Left ventricle myocardium inferior (tissue), 1 donor: ENCODE measurements around the gene KCNJ12. TPM values are rescaled to one million over a fixed set of nuclear protein-coding genes. Genes with fewer than 3 reads are reported as not detected.
A peak's percentile ranks its signal among the peaks of the same experiment; 100 is the strongest.

Experiments used
- DNase-seq: peaks from one replicate; pipeline ENCODE4 v3.0.0-alpha.2; 2020
- H3K27ac ChIP-seq: fragments of 200-600 bp; replicated peaks from 2 replicates; pipeline ENCODE4 v1.8.0; 2021
- H3K27me3 ChIP-seq: fragments of 200-600 bp; 2 replicates; pipeline ENCODE4 v1.8.0; 2021; ENCODE audit warnings: low read depth
- H3K36me3 ChIP-seq: fragments of 200-600 bp; 2 replicates; pipeline ENCODE4 v1.8.0; 2021
- H3K4me1 ChIP-seq: fragments of 200-600 bp; 2 replicates; pipeline ENCODE4 v1.8.0; 2021
- H3K4me3 ChIP-seq: fragments of 200-600 bp; 2 replicates; pipeline ENCODE4 v1.8.0; 2021; ENCODE audit warnings: mild to moderate bottlenecking, moderate library complexity
- H3K9me3 ChIP-seq: fragments of 200-600 bp; replicated peaks from 2 replicates; pipeline ENCODE4 v1.8.0; 2021
- intact Hi-C: fragments of 100-400 bp; cut with micrococcal nuclease; formaldehyde crosslinking; loops from one replicate; pipeline ENCODE4 v1.11.0; 2022
- total RNA-seq: library from RNA; stranded (reverse); fragmentation: NEBNext Ultra II Directional; extraction: Animal tissue kit (Norgen Biotek cat#: 25700); gene quantifications from one replicate; pipeline ENCODE4 v1.2.1, GENCODE V29; 2021
- TF ChIP-seq, protein P1 (sequence below): fragments of 200-600 bp; IDR thresholded peaks from 2 replicates; pipeline ENCODE4 v1.8.0; 2021; ENCODE audit warnings: antibody characterized with exemption, mild to moderate bottlenecking, borderline replicate concordance
- donor health status: DM: no; HTN: yes; CAD: no; lungs with severe emphysema.

KCNJ12 gene
- total RNA-seq, 1 donor from 2014 or later = 12.3 TPM

DNA sequence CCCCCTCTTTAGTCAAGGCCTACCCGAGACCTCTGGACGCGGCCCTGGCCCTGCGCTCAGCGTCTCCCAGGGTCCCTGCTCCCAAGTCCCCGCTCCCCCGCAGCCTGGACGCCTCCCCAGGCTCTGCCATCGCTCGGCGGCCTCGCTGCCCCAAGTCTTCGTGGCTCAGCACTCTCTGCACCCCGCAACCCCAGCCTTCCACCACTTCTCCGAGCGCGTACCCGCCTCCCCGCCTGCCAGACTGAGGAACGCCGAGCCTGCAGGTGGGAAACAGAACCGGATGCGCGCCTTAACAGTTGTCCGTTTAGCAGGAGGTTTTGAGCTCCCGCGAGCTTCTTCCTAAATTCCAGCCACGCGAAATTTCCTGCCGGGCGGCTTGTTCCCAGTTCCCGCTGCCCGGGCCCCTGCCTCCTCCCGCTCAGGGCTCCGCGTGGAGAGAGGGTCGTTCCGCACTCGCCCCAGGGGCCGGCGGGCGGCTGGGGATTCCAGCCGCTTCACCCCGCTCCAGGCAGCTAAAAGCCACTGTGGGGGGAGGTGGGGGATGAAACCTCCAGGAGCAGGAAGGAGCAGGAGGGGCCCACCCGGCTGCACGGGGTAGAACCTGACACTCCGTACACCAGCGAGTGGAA, 87.7 kb downstream of the KCNJ12 start:
- TF ChIP-seq, protein P1, sequence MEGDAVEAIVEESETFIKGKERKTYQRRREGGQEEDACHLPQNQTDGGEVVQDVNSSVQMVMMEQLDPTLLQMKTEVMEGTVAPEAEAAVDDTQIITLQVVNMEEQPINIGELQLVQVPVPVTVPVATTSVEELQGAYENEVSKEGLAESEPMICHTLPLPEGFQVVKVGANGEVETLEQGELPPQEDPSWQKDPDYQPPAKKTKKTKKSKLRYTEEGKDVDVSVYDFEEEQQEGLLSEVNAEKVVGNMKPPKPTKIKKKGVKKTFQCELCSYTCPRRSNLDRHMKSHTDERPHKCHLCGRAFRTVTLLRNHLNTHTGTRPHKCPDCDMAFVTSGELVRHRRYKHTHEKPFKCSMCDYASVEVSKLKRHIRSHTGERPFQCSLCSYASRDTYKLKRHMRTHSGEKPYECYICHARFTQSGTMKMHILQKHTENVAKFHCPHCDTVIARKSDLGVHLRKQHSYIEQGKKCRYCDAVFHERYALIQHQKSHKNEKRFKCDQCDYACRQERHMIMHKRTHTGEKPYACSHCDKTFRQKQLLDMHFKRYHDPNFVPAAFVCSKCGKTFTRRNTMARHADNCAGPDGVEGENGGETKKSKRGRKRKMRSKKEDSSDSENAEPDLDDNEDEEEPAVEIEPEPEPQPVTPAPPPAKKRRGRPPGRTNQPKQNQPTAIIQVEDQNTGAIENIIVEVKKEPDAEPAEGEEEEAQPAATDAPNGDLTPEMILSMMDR = no peak
- Histone ChIP-seq H3K27me3 (peaks cover 25% of the 10 kb centered on the region), H3K4me3 (peak overlapping the region; percentile 47), H3K4me1 (peaks cover 11% of the 10 kb centered on the region), H3K9me3 (no peaks in the 10 kb centered on the region), H3K27ac (no peak overlapping the region), H3K36me3 (no peaks in the 10 kb centered on the region)
- intact Hi-C loops = no loop called here
- no peak for DNase-seq

- Histone ChIP-seq H3K36me3 (no peaks in the 10 kb centered on the region), H3K4me3 (no peak overlapping the region), H3K27me3 (peaks cover 25% of the 10 kb centered on the region), H3K4me1 (peaks cover 11% of the 10 kb centered on the region), H3K27ac (no peak overlapping the region), H3K9me3 (no peaks in the 10 kb centered on the region)
- TF ChIP-seq, protein P1 = no peak
- DNase-seq = no peak
- intact Hi-C loops = no loop called here
These were observed 88.5 kb downstream of the KCNJ12 start for GRCh38 chr17:21464611-21465021.

DNA sequence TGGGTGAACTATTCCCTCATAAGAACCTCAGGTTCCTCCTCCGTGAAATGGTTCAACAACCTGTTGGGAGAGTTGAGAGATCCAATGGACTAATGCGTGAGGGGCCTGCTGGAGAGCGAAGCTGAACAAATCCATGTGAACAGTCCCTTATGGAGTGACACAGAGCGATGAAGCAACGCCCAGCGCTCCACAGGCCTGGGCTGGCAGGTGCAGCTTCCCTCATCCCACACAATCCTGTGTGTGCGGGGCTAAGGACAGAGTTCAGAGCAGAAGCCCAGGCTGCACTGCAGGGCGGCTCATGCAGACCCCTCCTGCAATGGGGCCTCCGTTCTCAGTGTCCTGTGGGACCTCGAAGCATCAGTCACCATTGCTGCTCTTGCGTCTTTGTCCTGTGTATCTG, 90.4 kb downstream of the KCNJ12 start:
- H3K4me1 ChIP-seq = peaks cover 11% of the 10 kb centered on the region
- intact Hi-C loops = no loop called here
- H3K36me3 ChIP-seq = no peaks in the 10 kb centered on the region
- no peak overlapping the region for H3K4me3 ChIP-seq
- TF ChIP-seq, protein P1 = no peak
- no peak overlapping the region for H3K27ac ChIP-seq
- no peak for DNase-seq
- H3K27me3 ChIP-seq = peaks cover 25% of the 10 kb centered on the region
- no peaks in the 10 kb centered on the region for H3K9me3 ChIP-seq

DNA sequence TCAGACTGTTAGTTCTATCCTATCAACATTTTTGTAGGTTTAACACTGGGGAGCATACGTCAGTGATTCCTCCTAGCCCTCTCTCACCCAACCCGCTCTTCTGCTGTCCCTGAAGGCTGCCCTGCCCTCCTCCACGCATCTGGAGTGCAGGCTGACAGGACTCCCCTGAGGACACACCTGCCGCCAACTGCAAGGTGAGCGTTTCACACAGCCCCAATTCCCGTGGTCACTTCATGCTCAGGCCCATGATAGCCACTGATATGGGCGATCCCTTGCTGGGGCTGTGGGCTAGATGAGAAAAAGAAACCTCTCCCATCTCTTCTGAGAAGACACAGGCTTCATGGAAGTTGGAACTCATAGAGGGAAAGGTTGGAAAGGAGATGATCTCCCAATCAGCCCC, 91.0 kb downstream of the KCNJ12 start:
- Histone ChIP-seq H3K4me3 (no peak overlapping the region), H3K9me3 (no peaks in the 10 kb centered on the region), H3K27me3 (peaks cover 20% of the 10 kb centered on the region), H3K36me3 (no peaks in the 10 kb centered on the region), H3K4me1 (peaks cover 11% of the 10 kb centered on the region), H3K27ac (no peak overlapping the region)
- no peak for DNase-seq
- TF ChIP-seq, protein P1 = no peak
- intact Hi-C loops = no loop called here

DNA sequence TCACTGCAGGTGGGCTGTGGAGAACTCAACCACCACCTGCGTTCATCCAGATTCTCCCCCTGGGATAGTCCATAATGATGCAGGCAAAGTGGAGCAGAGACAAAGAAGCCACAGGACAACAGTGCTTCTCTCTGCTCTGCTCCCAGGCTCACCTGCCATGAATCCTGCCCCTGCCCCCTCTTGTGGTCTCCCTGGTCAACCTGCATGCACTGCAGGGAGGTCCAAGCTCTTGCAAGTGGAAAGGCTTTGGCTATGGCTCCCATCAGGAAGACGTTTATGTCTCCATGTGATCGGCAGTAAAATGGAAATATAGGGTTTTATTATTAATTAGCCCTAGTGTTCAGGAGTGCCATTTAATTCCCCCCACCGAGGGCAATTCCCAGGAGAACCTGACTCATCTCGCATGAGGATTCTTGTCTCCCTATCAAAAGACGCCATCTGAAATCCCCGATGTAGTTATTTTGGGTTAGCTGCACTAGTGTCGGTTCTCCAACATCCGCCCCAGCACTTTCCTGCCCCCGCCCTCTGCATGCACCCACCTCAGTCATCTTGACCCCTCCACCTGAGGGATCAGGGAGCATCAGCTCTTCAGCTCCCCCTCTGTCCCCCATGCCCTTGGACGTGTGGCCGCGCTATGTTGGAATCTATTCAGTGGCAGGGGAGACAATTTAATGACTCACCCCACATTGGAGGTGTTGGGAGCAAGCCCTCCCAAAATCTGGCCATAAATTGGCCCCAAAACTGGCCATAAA, 91.8 kb downstream of the KCNJ12 start:
- Histone ChIP-seq H3K27ac (no peak overlapping the region), H3K4me3 (no peak overlapping the region), H3K36me3 (no peaks in the 10 kb centered on the region), H3K9me3 (no peaks in the 10 kb centered on the region), H3K27me3 (peaks cover 15% of the 10 kb centered on the region), H3K4me1 (peaks cover 10% of the 10 kb centered on the region)
- intact Hi-C loops = no loop called here
- TF ChIP-seq, protein P1 = no peak
- DNase-seq = no peak

Other genes with a start within 250 kb of the KCNJ12 start
- gene DHRS7B, start 249.4 kb upstream of the KCNJ12 start, total RNA-seq = 33.4 TPM
- gene TMEM11, start 162.2 kb upstream of the KCNJ12 start, total RNA-seq = 39.7 TPM
- 17.7 TPM for gene NATD1, start 122.9 kb upstream of the KCNJ12 start, total RNA-seq
- gene MAP2K3, start 91.6 kb upstream of the KCNJ12 start, total RNA-seq = 41.7 TPM